PFSK-1 (cell line): ENCODE data around the gene OPTC.

Source experiments
- FOXP2 ChIP-seq: optimal IDR thresholded peaks from 2 replicates; pipeline ENCODE3; 2011; ENCODE audit warnings: borderline replicate concordance, control low read depth, inconsistent platforms; ENCODE audit not compliant: insufficient read depth; ENCODE audit errors: extremely low read length, extremely low read depth
- POLR2AphosphoS5 ChIP-seq: IDR thresholded peaks from 2 replicates; pipeline ENCODE4 v1.6.1; 2012; ENCODE audit warnings: low read depth, mild to moderate bottlenecking, control low read depth, low read length, moderate library complexity
- REST ChIP-seq, 2 experiments: IDR thresholded peaks; 2 replicates each; pipeline versions ENCODE4 v1.6.1 to v1.8.0; 2011 to 2012; ENCODE audit warnings: low read depth in 2 of 2, low read length in 2 of 2, control low read depth in 1 of 2, inconsistent platforms in 1 of 2, mild to moderate bottlenecking in 1 of 2, moderate library complexity in 1 of 2; ENCODE audit not compliant: insufficient read depth in 1 of 2
- SIN3A ChIP-seq: IDR thresholded peaks from 2 replicates; pipeline ENCODE4 v1.6.1; 2012; ENCODE audit warnings: mild to moderate bottlenecking, low read length, moderate library complexity, borderline replicate concordance; ENCODE audit not compliant: insufficient read depth
- TAF1 ChIP-seq: IDR thresholded peaks from 2 replicates; pipeline ENCODE4 v1.6.1; 2012; ENCODE audit warnings: low read length, control low read depth, borderline replicate concordance; ENCODE audit not compliant: insufficient read depth

The OPTC gene

GRCh38 chr1:203462878-203463277 is 31.1 kb upstream of the OPTC start:
- no peak for TF ChIP-seq TAF1
- no peak for TF ChIP-seq FOXP2
- no peak for TF ChIP-seq REST (IDR thresholded peaks at IDR 0.05; ENCODE audit: insufficient read depth in 1 of 2, low read depth in 2 of 2, low read length in 2 of 2)
- TF ChIP-seq SIN3A = no peak
- no peak for TF ChIP-seq POLR2AphosphoS5

DNA sequence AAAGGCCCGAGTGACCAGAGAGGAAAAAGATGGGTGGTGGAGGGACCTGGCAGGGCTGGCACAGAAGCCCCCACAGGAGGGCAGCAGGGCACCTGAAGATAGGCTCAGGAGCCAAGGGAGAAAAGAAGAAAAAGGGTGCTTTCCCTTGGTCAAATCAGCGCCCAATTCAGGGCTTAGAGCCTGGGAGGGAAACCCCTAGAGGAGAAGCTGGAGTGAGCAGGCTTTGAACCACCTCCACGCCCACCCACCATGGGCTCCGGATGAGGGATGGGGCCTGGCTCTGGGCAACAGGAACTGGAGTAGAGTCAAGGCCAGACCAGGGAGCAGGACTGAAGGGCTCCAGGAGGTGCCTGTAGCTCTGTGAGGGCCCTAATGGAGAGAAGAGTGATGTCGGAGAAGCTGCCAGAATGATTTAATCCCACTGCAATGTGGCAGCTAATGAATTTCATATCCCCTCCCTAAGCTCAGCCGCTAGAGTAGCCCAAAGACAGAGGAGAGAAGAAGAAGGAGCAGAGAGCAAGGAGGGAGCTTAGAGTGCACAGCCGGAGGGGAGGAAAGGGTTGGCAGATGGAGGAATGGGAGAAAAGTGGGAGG is 30.4 kb upstream of the OPTC start:
- no peak for TF ChIP-seq SIN3A
- TF ChIP-seq POLR2AphosphoS5 = no peak
- TF ChIP-seq REST (IDR thresholded peaks at IDR 0.05; ENCODE audit: insufficient read depth in 1 of 2, low read depth in 2 of 2, low read length in 2 of 2) = no peak
- TF ChIP-seq TAF1 = no peak
- TF ChIP-seq FOXP2 = no peak

- TF ChIP-seq FOXP2 = no peak
- no peak for TF ChIP-seq TAF1
- TF ChIP-seq POLR2AphosphoS5 = no peak
- no peak for TF ChIP-seq SIN3A
- TF ChIP-seq REST (IDR thresholded peaks at IDR 0.05; ENCODE audit: insufficient read depth in 1 of 2, low read depth in 2 of 2, low read length in 2 of 2) = no peak
Observed at GRCh38 chr1:203464226-203464625, 29.7 kb upstream of the OPTC start.

DNA sequence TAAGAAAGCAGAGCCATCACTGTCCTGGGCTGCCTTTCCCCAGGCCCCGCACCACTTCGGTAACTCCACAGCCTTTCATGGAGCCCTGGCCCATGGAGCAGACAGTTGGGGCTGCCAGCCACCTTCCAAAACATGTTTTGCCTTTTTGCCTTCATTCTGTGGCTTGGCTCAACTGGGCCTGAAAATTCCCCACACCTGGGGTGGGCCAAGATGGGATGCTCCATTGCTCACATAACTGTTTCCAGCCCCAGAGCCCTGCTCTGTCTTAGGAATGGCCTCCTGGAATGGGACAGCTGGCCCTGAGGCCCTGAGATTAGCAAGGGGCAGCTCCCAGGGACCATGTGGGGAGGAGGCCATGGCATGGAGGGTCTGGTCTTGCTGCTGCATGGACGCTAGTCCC is 29.2 kb upstream of the OPTC start:
- TF ChIP-seq SIN3A (no peak), REST (IDR thresholded peaks at IDR 0.05; ENCODE audit: insufficient read depth in 1 of 2, low read depth in 2 of 2, low read length in 2 of 2) (no peak), POLR2AphosphoS5 (no peak), FOXP2 (no peak), TAF1 (no peak)

DNA sequence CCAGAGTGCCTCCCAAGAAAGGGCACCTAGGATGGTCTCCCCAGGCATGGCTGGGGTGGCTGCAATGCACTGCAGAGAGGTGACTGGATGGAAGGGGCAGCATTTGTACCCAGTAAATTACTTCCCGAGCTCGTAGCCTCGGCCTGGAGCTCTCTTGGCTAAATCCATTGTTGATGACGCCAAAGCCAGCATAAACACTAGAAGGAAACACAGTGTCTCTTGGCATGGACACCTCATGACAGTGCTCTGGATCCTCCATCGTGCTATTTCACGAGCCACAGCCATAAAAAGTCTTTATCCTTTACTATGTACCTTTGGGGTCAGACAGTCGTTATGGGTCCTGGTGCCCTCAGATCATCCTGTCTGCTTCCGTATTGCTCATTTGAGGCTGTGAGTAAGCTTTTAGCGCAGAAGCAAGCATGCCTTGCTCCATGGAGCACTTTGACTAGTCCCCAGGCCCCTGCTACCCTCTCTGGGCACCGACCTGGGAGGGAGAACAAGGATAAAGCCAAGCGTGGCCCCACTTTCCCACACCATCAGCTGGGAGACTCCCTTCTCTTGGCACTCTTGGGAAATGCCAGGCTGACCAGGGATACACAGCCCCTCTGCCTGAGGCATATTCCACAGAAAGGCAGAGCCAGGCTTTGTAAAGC is 28.7 kb upstream of the OPTC start:
- TF ChIP-seq SIN3A = no peak
- no peak for TF ChIP-seq POLR2AphosphoS5
- no peak for TF ChIP-seq REST (IDR thresholded peaks at IDR 0.05; ENCODE audit: insufficient read depth in 1 of 2, low read depth in 2 of 2, low read length in 2 of 2)
- TF ChIP-seq TAF1 = no peak
- TF ChIP-seq FOXP2 = no peak
